GM18507 (cell line): Measurements from ENCODE around the gene MEDAG.
A peak's percentile ranks its signal among the peaks of the same experiment; 100 is the strongest.

Experiments used
- DNase-seq: peaks from one replicate; pipeline ENCODE4 v3.0.0; 2011; ENCODE audit warnings: low read depth; ENCODE audit not compliant: insufficient read length; ENCODE audit errors: extremely low spot score
- FAIRE-seq: peaks from 2 replicates; lab custom pipeline; 2011; peaks lifted over from hg19 to GRCh38; lab: Jason Lieb, UNC

Gene MEDAG

GRCh38 chr13:30872276-30872594 is 33.8 kb upstream of the MEDAG start:
- no peak for DNase-seq
- no peak for FAIRE-seq

DNA sequence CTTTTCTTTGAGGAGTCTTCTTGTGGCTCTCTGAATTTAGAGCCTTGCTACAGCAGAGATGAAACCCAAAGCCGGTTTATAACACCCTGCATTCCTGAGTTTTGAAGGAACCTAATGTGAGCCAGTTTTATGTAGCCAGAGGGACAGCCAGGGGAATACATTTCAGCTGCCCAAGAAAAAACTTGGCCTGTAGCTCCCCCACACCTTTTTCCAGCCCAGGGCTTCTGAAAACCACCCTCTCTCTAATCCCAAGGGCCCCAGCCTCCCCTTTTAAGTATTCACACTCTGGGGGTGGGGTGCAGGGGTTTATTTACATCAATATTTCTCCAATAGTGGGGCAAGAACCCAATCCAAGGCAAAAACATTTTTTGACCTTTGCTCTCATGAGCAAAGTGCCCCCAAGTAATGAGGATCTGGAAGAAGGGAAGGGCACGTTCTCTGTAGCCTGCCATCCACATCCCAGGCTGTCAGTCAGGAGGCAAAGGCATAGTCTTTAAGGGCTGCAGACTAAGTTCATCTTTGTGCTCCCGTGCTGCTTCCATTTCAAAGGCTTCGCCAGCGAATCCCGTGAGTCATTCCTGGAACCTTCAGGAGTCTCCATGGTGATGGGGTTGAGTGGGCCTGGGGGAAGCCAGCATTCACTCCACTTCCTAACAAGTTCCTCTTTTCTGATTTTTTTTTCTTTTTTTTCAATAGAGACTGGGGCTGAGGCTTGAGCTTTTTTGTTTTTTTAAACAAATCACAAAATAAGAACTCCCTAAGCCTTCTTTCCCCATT is 33.2 kb upstream of the MEDAG start:
- no peak for FAIRE-seq
- DNase-seq = no peak

DNA sequence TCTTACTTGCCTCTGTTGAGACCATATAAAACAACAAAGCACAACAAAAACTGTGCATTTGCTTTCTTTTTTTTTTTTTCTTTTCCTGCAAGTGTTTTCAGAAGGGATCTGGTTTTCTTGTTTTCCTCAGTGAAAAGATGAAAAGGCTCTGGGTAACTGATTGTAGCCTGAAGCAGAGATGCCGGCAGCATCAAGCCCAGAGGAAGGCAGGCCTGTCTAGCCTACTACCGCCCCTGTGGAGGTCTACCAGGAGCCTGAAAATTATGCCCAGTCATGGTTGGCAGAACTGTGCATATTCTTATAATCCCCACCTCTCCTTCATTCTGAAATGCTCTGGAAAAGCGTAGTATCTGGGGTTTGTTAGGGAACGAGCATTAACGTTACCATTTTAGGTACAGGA is 32.6 kb upstream of the MEDAG start:
- DNase-seq (no peak), FAIRE-seq (no peak)

DNA sequence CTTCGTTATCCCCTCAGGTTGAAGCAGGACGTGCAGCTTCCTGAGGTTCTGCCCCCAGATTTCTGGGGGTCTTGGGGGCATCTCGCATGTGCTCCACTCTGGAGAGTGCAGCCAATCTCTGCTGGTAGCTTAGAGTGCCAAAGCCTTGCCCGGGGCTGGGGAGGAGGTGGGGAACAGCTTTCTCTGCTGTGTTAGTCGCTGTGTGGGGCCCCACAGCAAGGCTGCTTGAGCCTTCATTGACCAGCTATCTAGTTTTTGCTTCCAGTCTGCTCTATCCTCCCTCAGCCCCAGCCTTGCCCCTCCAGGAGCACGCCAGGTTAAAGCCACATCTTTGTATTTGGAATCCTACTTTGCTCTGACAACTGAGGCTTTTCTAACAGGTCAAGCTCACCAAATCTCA is 32.0 kb upstream of the MEDAG start:
- FAIRE-seq (no peak), DNase-seq (no peak)

DNA sequence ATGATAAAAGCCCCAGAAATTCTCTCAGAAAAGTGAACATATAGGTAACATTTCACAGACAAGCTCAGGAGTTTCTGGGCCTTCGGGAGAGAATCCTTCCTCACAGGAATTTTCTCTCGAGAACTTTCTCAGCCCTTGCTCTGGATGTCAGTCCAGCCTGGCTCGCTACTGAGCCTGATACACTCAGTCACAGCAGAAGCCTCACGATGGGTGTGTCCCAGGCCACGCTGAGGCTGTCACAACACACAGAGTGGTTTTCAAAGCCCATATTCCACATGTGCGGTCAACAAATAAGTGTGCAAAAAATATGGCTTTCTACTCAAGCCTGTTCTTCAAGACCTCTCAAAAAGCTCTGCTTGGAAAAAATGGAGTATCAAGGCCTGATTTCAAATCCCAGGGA is 31.5 kb upstream of the MEDAG start:
- FAIRE-seq = no peak
- no peak for DNase-seq

GRCh38 chr13:30877335-30877734 is 28.7 kb upstream of the MEDAG start:
- DNase-seq = no peak
- FAIRE-seq = no peak

DNA sequence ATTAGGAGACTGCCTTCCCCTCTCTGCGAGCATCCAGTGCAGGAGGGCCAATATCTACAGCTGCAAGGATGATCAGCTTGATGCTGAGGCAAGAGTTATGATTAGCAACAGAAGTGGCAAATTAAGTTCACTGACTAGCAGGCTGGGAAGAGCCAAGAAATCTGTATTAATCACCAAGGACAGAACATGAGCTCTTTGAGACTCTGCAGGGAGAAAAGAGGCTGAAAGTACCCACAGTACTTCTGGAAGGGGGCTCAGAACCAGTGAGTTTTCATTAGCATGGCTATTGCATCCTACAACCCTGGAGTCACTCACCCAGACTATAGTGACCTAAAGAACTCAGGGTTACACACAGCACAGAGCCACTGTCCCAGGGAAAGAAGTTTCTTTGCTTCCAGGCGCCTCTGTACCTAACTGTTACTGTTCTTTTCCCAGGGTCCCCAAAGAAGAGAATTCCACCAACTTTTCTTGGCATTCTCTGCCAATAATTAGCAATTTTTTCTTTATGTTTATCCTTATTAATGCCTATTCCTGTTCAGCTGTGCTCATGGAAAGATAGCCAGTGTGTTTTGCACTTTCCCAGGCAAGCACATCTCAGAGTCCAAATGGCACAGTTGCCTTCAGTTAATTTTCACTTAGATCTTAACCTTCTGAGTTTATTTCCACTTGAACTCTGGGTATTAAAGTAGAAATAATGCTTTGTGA is 25.8 kb upstream of the MEDAG start:
- FAIRE-seq = no peak
- DNase-seq = no peak

GRCh38 chr13:30880856-30881155 is 25.3 kb upstream of the MEDAG start:
- FAIRE-seq = no peak
- no peak for DNase-seq

DNA sequence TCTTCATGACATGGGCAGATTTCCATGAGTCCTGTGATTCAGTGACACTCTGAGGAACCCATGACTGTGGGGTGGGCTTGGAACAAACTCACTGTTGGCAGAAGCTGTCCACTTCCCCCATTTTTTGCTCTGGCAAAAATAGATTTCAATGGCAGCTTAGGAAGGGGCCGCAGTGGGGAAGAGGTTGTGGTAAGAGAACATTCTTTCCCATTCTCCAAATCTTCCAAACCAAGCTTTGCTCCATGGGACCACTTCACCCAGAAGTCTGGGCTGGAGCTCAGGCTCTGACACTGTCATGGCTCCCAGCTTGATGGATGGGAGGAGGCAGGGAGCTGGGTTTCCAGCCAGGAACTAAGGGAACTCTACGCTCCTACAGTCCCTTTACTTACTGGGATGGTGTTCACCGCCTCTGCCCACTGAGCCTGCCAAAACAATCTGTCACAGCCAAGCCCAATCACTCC is 24.9 kb upstream of the MEDAG start:
- DNase-seq = no peak

DNA sequence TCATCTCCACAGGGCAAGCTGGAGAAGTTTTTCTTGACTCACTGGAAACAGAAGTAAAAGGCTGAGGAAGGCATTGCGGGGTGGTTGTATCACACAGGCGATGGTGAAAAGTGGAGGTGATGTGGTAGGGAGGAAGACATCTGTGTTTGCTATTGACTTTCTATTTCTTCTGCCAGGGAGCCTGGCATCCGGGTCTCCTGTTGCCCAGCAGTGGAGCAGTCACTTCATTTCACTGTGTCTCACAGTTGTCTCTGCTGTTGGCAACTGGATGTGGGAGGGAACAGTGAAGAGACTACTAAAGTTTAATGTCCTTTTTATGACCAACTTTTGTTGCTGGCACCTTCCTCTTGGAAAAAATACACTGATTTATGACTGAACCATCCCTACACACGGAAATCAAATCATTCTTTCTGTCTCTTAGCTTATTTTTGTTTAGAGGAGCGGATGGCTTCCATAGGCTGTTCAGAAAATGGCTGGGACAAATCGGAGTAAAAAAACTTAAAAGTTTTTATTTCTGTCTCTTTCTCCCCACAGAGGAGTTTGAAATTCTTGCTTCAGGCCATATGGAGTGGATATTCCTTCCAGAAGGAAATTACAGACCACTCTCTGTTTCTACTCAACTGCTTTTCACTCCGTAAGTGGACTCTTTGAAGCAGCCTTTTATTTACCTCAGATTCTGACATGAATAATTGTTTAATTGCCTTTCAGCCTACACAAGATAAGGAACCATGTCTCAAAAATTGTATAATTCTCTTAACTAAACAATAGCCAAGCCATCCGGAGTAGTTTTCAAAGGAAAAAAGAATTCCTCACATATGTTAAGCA is 23.8 kb upstream of the MEDAG start:
- DNase-seq (no peak), FAIRE-seq (no peak)

More for the DNA sequence above, 24.9 kb upstream of the MEDAG start:
- no peak for FAIRE-seq

DNA sequence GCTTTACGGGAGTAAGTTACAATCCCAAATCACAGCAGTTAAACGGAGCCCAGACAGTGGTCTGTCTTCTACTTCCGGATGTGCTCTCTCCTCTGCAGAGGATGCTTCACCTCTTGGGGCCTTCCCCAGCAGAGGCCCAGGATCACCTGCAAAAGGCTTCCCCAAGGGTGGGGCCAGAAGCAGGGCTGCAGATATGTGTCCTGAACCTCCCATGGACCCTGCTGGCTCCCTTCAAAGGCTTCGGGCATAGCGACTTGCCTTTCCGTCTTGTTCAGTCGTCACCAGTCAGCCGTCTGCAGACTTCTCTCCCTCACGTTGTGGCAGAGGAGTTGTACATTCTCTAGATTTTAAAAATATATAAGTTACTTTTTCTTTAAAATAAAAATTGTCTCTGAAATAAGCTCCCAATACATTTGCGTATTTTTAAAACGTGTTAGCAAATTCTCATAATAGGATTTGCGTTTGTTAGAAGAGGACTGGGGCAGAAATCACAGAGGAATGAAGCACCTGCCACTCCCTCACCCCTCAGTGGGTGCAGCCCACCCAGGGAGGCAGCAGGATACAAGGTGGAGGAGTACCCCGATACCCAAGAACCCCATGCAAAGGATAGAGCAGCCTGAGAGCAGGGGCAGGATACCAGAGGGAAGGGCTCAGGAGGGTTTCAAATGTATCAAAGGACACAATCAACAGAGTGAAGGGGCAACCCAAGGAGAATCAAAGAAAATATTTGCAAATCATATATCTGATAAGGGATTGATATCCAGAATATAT is 22.9 kb upstream of the MEDAG start:
- DNase-seq = no peak
- no peak for FAIRE-seq

GRCh38 chr13:30884543-30884942 is 21.5 kb upstream of the MEDAG start:
- FAIRE-seq (no peak), DNase-seq (no peak)

DNA sequence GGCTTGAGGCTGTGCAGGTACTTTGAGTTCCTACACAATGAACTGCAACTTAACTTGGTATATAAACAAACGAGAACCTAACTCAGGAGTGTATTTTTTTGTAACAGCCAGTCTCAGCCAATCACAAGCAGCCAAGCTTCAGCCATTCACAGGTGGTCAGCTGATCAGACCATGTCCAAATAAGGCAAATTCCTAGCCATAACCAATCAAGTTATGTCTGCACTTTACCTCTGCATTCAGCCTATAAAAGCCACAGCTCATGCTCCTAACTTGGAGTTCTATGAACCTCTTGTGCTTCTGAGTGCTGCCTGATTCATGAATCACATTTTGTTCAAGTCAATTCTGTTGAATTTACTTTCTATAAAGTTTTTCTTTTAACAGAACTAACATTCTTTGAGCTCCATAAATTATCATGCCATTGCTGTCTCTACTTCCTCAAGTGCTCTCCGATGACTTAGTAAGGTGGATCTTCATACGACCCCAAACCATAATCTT is 16.8 kb upstream of the MEDAG start:
- DNase-seq (no peak), FAIRE-seq (no peak)

DNA sequence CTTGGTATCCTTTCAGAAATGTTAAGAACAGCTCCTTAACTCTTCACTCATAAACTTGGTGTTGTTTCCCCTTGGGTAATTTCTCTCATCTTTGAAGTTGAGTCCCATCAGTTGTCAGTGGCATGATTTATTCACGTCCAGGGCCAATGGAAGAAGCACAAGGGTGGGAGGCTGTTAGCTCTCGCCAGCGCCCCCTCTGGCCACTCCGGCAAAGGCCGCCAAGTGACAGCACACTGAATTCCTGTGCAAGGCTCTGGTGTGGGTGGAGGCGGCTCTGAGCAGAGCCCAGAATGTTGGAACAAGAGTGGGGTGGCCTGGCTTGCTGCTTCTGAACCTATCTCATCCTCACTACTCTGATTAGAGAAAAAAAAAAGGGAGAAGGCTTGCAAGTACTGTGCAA is 13.1 kb upstream of the MEDAG start:
- DNase-seq (no peak), FAIRE-seq (no peak)

DNA sequence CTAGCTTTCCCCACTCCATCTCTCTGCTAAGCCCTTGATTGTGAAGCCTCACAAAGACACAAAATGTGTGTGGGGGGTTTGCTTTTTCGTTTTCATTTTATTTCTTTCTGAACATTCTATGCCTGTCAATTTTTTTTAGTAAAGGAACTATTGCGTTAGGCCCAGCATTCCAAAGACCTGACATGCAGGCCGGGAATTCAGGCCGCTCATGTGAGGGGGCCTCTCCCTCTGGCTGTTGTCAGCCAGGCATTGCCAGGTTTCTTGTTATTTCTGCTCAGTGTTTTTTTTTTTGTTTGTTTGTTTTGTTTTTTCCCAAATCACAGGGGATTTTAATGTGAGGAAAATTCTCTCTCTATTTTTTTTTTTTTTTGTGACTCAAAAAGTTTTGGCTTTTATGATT is 10.3 kb upstream of the MEDAG start:
- DNase-seq (no peak), FAIRE-seq (no peak)

DNA sequence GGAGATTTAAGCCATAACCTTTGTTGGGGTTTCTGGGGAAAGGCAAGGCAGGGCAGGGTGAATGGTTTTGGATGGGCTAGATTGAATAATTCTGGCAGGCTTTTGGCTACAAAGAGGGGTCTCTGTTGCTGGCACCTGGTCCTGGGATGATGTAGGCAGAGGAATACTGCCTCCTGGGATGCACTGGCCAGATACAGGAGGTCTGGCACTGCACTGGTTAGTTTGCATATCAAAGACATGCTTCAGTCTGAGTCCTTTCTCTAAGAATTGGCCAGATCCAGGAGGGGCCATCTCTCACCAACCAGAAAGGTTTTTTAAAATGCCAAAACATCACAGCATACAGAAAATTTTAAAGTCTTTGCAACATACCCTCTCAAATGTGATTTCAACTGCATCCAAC is 8.0 kb upstream of the MEDAG start:
- DNase-seq (no peak), FAIRE-seq (no peak)

GRCh38 chr13:30898678-30899241 is 7.3 kb upstream of the MEDAG start:
- DNase-seq (no peak), FAIRE-seq (peak; percentile 33)

- FAIRE-seq (no peak), DNase-seq (no peak)
Measured at GRCh38 chr13:30900436-30900835, 5.6 kb upstream of the MEDAG start.

DNA sequence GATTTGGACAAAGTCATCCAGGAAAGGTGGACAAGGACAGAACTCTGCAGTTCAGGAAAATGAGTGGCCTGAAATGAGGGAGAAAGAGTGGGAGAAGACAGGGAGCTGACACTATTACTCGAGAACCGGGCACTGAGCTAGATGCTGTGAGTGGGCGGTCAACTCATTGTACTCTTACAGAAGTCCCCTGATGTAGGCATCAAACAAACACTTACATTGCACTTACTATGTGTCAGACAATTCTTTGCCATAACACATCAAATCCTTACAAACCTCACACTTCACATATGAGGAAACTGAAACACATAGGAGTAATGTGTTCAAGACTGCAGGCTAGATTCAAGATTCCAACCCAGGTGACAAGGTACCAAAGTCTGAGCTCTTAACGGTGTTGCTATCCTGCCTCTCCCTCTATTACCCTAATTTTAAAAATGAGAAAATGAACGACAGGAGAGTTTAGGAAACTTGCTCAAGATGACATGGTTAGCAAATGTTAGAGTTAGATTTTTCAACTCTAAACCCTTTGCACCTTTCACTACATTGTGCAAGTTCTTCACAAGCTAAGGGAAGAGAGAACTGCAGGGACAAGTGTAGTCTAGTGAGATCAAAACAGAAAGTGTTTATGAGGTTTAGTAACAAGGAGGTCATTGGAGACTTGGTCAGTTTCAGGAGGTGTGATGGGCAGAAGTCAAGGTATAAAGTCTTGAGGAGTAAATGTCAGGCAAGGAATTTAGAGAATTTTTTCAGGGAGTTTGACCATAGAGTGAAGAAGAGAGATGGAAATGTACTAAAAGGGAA is 4.9 kb upstream of the MEDAG start:
- DNase-seq (no peak), FAIRE-seq (peak; percentile 35)
